HG03575 (cell line): ENCODE results near the gene KNDC1.

Experiments used
- ATAC-seq: cut with Tn5 transposase; IDR thresholded peaks from one replicate; pipeline ENCODE4 v1.9.1; 2021; ENCODE audit not compliant: unreplicated experiment, insufficient number of reproducible peaks, low FRiP score; ENCODE audit errors: extremely low read depth

Gene KNDC1

DNA sequence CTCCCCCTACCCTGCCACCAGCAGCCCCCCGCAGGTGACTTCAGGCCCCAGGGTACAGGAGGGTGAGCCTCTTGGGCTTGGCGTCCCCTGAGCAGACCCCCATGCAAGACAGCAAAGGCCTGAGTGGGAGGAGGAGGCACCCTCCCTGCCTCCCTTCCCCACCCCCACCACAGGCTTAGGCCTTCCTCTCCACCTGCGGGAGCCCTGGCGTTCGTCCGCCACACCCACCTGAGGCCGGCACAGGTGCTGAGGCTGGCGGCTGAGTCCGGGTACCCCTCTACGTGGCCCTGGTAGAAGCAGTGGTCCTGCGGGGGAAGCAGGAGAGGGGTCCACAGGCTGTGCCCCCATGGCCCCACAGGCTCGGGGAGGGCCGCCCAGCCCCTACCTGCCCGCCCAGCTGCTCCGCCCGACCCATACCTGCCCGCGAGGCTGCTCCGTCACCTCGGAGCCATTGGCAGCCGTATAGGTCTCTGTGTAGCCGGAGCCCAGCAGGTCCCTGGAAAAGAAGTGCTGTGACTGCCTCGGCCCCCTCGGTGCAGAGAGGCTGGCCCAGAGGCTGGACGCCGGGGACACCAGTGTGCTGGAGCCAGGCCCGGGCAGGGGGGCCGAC is 113.6 kb downstream of the KNDC1 start:
- ATAC-seq, result no peak

GRCh38 chr10:133274751-133275683 is 115.0 kb downstream of the KNDC1 start:
- no peak for ATAC-seq

GRCh38 chr10:133275684-133276092 is 115.7 kb downstream of the KNDC1 start:
- no peak for ATAC-seq
